ENCODE measurements around the gene PSMB2.

PSMB2 gene

DNA sequence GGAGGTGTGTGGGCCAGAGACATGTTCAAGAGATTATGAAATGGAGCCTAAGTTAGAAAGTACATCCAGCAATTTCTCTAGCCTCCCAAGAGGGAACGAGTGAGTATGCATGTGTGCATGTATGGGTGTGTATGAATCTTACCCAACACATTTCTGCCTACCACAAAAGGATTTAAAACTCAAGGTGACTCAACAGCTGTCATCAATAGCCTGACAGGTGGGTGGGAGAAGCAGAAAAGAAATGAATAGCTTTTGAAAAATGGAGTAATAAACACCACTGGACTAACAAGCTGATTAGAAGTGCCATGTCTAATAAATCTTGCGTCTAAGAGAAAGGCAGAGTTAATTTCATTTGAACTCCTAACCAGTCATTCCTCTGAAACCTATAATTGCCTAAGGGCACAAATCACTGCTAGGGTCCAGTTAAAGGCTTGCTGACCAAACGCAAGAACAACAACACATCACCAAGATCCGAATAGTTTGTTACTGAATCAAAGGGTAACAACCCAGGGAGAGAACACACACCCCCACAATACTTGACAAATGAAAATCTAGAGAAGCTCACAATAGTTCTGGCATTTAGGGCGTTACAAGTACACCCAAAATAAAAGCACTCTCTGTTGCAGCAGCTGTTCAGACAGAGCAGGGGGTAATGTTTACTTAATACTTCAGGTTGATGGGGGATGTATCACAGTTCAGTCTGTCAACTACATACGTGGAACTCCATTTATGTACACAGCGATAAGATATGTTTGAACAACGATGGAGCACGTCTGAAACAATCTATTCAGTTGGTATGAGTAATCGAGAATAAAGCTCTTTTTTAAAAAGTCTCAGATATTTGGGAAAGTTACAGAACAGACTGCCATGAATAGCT, 85.5 kb downstream of the PSMB2 start:
- no peak for DNase-seq

DNA sequence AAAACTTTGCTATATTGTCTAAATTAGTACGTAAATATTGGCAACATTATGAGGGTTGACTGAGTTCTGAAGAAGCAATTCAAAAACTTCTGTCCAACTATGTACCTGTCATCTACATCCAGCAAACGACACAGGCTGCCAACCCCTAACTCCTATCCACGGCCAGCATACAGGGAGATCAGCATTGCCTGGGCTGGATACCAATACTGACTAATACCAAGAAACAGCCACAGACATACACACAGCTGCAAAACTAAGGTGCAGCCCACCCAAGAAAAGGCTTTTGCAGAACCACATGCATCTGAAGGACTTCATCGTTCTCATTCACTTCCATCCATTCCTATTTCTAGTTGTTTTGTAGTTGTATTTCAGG, 86.1 kb downstream of the PSMB2 start:
- DNase-seq, result no peak

DNA sequence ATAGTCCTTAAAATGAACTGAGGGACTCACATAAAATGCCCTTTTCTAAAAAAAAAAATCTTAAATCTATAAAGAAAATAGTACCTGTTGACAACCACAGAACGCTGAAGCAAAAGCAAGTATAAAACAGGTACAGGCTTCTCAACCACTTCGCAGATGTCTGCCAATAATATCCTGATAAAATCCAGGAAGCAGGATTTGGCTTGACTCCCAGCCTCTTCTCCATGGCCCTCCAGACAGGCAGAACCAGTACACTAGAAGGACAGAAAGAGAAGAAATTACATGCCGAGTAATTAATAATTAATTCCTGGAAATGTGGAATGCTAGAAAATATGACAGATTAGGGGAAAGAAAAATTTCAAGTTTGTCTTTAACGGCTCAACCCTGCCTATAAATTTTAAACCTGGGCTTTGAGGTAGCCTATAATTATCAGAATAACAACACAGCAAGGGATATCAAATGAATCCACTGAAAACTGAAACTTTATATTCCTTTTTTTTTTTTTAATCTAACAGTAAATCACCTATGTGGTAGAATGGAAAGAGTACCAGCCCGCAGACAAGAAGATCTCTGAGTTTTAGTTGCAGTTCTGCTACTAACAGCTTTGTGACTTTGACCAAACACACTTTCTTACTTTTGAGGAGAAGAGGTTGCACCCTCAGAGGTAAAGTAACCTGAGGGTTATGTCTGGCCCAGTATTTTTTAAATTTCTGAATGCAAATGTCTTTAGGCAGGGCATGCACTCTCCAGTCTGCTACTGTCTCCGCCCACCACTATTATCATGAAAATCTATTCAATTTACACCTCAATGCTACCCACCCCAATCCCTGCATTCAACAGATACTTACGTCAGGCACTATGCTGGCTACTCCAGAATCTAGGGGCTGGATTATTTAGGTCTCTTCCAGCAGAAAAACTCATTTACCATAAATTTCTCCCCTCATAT, 86.8 kb downstream of the PSMB2 start:
- DNase-seq, result no peak

DNA sequence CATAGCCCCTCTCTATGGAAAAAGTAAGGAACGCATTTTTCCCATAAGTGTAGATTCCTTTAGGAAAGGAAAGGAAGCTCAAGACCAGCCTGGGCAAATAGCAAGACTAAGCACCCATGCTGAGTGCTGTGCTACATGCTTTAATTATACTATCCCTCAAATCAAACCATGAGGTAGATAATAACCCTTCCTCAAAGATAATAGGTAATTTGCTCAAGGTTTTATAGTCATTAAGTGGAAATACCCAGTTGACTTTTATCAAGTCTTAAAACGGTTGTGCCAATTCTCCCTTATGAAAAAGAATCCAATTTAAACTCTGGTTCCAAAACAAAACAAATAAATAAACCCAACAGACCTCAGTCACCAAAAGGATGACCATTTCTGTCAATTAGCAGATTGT, 87.5 kb downstream of the PSMB2 start:
- no peak for DNase-seq

Measured in AML-193 (cell line).